ENCODE data around the gene PLAGL2.

The PLAGL2 gene

GRCh38 chr20:32231847-32232246 is 24.3 kb upstream of the PLAGL2 start:
- in situ Hi-C loops (cut with MboI; ENCODE audit: low sequenced_read_pairs, unreplicated experiment), result no loop called here
- peak; percentile 49 for DNase-seq (ENCODE audit: low spot score)
- no peak for TF ChIP-seq CTCF (IDR thresholded peaks at IDR 0.05; ENCODE audit: borderline replicate concordance, control extremely low read depth, extremely low read depth, insufficient read depth, missing control alignments)

GRCh38 chr20:32231245-32231644 is 23.7 kb upstream of the PLAGL2 start:
- no peak for TF ChIP-seq CTCF (IDR thresholded peaks at IDR 0.05; ENCODE audit: borderline replicate concordance, control extremely low read depth, extremely low read depth, insufficient read depth, missing control alignments)
- in situ Hi-C loops (cut with MboI; ENCODE audit: low sequenced_read_pairs, unreplicated experiment), result no loop called here
- DNase-seq (ENCODE audit: low spot score), result no peak

DNA sequence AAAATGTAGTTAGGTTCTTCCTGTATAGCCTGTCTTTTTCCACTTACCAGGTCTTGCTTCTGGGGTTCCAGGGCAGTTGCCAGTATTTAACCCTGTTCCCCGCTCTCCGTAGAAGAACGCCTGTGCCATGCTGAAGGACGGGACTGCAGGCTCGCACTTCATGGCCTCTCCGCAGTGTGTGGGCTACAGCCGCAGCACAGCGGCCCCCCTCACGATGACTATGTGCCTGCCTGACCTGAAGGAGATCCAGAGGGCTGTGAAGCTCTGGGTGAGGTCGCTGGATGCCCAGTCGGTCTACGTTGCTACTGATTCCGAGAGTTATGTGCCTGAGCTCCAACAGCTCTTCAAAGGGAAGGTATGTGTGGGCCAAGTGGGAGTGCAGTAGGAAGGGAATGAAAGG is 23.2 kb upstream of the PLAGL2 start:
- TF ChIP-seq CTCF (IDR thresholded peaks at IDR 0.05; ENCODE audit: borderline replicate concordance, control extremely low read depth, extremely low read depth, insufficient read depth, missing control alignments), result no peak
- in situ Hi-C loops (cut with MboI; ENCODE audit: low sequenced_read_pairs, unreplicated experiment), result no loop called here
- DNase-seq (ENCODE audit: low spot score), result no peak

DNA sequence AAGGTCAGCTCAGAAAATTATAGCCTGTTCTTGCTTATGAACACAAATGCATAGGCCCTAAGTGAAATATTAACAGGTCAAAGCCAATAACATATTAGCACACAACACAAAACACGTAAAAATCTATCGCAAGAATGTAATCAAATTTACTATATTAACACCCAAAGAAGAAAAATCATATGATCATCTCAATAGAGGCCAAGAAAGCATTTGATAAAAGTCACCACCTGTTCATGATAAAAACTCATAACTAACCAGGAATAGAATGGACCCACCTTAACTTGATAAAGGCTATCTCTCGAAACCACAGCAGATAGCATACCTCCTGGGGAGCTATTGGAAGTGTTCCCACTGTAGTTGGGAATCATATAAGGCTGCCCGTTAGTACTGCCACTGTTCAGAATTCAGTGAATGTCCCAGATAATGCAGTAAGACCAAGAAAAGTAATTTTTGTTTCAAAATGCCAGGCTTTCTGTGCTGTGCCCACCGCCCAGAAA is 21.8 kb upstream of the PLAGL2 start:
- in situ Hi-C loops (cut with MboI; ENCODE audit: low sequenced_read_pairs, unreplicated experiment), result no loop called here
- no peak for DNase-seq (ENCODE audit: low spot score)
- no peak for TF ChIP-seq CTCF (IDR thresholded peaks at IDR 0.05; ENCODE audit: borderline replicate concordance, control extremely low read depth, extremely low read depth, insufficient read depth, missing control alignments)

DNA sequence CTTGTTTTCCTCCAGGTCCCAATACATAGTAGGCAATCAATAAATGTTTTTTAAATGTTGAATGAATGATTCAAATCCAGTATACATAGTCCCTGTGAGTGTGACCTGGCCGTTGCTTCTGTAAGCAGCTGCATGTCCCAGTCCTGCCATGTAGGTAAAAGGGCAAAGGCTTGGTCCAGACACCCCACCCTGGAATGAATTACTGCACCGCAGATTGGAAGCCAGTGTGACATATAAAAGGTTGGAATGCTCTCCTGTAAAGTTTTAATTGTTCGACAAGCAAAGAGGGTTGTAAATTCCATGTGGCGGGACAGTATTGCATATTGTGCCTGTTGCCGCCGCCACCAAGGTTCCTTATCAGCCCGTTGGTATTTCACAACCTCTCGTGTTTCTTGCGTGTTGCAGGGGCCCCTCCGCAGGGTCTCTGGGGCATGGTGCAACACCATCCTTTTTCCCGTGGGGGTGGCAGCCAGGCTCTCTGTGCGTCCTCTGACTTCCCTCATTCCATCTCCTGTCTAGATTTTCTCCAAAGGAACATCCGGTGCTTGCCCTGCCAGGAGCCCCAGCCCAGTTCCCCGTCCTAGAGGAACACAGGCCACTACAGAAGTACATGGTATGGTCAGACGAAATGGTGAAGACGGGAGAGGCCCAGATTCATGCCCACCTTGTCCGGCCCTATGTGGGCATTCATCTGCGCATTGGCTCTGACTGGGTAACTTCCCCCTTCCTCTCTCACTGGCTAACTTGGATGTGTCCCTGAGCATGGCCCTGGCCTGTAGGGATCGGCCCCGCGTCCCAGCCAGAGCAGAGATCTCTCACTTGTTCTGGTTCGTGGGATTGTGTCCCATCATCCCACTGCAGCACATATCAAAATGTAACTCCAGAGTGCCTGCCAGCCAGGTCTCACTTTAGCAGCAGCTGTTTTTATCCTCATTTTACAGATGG is 20.5 kb upstream of the PLAGL2 start:
- in situ Hi-C loops (cut with MboI; ENCODE audit: low sequenced_read_pairs, unreplicated experiment), result no loop called here
- no peak for DNase-seq (ENCODE audit: low spot score)
- no peak for TF ChIP-seq CTCF (IDR thresholded peaks at IDR 0.05; ENCODE audit: borderline replicate concordance, control extremely low read depth, extremely low read depth, insufficient read depth, missing control alignments)

DNA sequence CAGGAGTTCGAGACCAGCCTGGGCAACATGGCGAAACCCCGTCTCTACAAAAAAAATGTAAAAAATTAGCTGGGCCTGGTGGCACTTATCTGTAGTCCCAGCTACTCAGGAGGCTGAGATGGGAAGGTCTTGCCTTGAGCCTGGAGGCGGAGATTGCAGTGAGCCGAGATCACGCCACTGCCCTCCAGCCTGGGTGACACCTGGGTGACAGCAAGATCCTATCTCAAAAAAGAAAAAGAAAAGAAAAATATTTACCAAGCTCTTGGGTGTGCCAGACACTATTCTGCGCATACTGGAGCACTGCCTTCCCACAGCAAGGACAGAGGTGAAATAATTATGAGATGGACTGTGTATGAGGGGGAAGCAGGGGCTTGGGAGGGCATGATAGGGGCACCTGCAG is 19.8 kb upstream of the PLAGL2 start:
- in situ Hi-C loops (cut with MboI; ENCODE audit: low sequenced_read_pairs, unreplicated experiment), result no loop called here
- no peak for DNase-seq (ENCODE audit: low spot score)
- TF ChIP-seq CTCF (IDR thresholded peaks at IDR 0.05; ENCODE audit: borderline replicate concordance, control extremely low read depth, extremely low read depth, insufficient read depth, missing control alignments), result no peak

All from GM13976 (cell line).